IPS-11a (cell line): ENCODE results near the gene GALNTL6.

Source experiments
- H3K4me3 ChIP-seq: one replicate; pipeline ENCODE4 v1.5.1; 2013; ENCODE audit warnings: low read depth, low read length, control low read depth

The GALNTL6 gene

DNA sequence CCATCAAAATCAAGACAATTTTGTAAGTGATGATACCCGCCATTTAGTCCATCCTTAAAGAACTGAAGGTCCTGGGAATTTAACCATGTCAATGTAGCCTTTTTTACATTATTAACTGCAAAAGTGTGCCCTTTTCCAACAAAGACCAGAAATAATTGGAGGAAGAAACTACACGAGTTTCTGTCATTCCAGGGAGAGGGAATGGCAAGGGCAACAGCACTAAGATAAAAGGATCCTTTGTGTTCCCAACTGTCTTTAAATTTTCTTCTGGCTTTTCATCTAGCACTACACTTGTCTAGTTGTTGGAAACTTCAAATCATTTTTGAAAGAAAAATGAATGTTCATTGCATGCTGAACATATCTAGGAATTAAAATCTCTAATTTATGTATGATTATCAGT lies 286.2 kb downstream of the GALNTL6 start:
- H3K4me3 ChIP-seq = no peak overlapping the region

DNA sequence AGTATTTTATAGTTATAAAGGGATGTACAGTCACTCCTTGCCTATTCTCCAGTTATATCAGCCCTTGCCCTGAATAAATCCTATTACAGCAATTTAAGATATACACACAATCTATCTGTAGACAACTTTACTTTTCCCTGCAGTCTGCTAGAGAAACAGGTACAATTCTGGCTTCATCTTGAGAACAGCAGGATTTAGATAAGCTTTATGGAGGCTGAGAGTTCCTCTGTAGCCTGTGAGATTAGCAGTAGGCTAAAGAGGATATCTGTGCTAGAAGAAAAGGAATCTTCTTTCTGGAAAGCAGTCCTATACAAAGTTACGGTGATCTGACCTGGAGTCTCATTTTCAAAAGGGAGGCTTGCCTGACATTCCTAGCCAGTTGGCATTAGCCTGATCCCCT lies 290.3 kb downstream of the GALNTL6 start:
- H3K4me3 ChIP-seq = no peak overlapping the region

DNA sequence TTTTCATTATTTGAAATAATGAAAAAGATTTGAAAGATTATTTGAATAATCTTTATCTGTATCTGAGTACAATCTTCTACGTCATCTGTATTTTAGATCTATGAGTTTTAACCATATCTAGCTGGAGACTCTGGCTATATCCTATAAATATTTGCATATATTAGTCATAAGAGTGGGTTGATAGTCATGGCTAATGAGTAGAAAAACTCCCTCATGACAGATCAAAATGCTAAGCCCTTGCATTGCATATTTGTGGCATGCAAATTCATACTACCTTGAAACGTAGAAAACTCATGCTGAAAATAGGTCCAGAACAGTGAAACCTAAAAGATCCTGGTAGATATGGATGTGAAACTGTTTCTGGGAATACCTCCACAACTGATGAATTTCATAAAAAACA lies 291.3 kb downstream of the GALNTL6 start:
- H3K4me3 ChIP-seq = no peak overlapping the region

DNA sequence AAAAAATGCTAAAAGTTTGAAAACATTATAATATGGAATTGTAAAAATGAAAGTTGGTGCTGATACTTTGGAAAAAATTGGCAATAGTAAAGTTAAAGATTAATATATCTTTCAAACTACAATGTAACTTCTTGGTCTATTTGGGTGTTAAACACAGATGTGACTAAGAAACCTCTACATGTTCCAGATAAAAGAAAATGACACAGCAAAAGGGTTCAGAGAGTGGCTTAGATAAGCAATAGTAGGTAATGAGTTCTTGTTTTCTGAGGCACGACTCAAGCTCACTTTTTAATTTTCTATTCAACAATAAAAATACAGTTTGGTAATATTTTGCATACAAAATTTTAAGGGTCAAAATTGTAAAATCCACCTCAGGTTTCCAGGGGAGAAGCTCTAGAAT lies 292.7 kb downstream of the GALNTL6 start:
- no peak overlapping the region for H3K4me3 ChIP-seq

DNA sequence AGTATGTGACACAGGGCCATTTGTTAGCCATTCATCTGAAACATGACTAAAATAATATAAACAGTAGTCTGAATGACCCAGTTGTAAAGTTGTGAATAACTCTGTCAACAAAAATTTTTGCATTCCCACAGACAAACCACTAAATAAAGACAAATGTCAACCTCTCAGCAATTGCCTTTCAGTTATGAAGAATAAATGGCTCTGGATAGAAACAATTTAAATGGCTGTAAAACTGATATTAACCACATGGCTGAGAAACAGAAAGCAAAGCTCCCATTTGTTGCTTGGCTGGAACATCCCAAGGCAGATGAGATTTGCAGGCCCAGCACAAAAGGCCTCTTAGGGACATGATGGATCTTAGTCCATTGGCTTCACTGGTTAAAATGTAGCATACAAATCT lies 296.3 kb downstream of the GALNTL6 start:
- no peak overlapping the region for H3K4me3 ChIP-seq

DNA sequence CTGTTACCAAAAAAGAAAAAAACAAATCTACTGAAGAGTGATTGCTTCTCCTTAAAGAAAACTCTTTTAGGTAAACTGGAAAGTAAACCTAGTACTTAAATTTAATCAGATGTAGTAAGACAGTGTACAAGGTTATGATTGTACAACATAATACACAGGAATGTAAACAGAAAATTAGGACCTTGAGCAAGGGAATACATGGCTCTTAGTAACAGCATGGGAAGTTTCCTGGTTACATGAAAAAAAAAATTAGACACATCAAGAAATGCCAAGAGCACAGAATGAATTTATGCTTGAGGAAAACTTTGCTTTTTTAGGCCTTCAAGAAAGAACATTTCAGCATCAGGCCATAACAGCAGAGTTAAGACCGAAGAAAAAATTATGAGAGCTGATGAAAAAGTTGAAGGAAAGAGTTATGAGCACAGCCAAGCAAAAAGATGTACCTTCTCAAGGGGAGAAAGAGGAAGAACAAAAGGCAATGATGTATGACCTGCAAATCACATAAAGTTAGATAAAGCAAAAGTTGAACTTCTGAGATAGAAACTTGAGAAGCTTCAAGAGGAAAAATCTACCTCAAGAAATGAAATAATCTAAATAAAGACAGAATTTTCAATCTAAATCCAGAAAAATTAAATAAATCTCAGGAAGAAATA lies 311.6 kb downstream of the GALNTL6 start:
- H3K4me3 ChIP-seq = no peak overlapping the region

DNA sequence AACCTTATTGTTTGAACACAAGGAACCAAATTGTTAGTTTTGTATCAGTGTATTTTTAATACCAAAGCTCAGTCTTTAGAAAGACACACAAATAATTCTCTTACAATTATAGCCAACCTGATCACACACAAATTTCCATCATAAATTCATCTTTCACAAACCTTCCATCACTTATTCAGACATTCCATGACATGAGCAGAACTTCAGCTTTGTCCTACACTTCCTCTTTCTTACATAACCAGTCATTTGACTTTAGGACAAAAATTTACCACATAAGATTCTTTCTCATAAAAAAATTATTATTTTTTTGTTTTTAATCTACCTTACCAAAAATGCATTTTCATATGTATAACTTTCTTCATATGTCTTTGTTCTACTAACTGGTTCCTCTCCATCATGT lies 312.2 kb downstream of the GALNTL6 start:
- no peak overlapping the region for H3K4me3 ChIP-seq

DNA sequence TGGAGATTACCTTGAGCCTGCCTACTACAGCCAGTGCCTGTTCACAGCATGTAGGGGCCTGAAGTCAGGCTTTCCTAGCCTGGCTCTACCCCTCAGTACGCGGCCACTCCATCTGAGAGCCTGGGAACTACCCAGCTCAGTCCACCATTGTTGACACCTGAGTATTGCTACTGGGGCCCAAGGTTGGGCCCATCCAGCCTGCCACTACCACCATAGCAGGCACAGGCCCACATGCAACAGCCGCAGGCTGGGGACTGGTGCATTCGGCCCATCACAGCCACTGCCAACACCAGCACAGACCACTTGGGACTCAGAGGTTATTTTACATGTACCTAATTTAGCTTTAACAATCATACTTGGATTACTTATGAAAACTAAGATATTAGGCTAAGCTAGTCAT lies 314.0 kb downstream of the GALNTL6 start:
- no peak overlapping the region for H3K4me3 ChIP-seq

DNA sequence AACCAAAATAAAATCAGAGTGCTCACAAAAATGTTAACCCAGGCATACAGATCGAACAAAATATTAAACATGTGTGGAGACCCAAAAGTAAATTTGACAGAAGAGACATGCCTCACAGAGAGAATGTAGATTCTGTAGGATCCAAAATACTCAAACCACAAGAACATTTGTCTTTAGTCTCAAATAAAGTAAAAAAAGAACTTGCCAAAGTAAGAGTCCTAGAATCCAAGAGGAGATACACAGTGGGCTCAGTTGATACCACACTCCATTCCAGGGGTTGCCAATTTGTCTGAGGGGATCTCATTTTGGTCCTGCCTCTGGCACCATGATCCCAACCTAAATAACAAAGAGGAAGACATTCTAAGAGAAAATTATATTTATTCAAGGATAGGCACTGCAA lies 316.4 kb downstream of the GALNTL6 start:
- H3K4me3 ChIP-seq = no peak overlapping the region

DNA sequence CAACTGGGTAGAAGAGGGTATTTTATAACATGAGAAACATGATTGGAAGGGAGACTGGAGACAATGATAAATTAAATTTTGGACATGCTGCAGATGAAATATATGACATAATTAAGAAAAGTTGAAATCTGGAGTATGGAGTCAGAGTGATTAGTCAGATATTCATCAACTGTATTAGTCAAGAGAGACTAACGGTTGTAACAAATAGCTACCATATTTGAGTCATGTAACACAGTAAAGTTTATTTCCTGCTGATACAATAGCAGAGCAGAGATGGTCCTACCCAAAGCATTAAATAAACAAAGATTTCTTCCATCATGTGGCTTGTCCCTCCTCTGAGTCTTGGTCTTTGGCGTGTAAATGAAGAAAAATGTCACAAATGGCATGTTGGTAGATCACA lies 321.3 kb downstream of the GALNTL6 start:
- no peak overlapping the region for H3K4me3 ChIP-seq

DNA sequence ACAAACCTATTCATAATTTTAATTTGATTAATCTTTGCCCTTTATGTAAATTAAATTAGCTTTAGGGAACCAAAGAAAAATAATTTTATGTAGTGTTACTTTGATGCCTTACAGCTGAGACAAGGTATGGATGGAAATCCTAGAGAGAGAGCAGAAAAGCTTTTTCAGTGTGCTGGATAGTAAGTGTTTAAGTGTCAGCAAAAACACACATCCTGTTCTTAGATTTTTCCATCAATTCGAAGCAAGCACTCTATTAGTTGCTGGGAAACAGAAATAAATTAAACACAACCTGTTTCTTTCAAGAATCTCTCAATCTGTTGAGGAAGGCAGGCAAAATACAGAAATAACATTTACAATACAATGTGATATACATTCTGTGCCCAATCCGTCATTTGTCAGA lies 327.8 kb downstream of the GALNTL6 start:
- H3K4me3 ChIP-seq = no peak overlapping the region

DNA sequence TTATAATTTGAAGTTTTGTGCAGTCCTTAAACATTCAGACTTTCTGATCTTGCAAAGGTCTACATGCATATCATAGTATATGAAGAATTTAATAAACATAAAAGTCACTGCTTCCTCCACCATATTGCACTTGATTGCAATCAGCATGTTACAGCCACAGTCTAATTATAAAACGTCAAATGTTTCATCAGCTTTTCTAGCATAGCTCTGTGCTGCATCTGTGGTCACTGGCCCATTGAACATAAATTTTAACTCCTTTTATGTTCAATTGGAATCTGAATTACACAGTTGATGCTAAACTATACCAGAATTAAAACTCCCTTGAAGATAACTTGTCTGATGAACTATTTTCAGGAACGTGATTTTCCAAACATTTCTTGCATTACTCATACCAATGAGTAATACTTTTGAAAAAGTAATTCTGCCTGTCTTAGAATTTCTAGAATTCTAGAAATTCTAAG lies 329.1 kb downstream of the GALNTL6 start:
- no peak overlapping the region for H3K4me3 ChIP-seq

DNA sequence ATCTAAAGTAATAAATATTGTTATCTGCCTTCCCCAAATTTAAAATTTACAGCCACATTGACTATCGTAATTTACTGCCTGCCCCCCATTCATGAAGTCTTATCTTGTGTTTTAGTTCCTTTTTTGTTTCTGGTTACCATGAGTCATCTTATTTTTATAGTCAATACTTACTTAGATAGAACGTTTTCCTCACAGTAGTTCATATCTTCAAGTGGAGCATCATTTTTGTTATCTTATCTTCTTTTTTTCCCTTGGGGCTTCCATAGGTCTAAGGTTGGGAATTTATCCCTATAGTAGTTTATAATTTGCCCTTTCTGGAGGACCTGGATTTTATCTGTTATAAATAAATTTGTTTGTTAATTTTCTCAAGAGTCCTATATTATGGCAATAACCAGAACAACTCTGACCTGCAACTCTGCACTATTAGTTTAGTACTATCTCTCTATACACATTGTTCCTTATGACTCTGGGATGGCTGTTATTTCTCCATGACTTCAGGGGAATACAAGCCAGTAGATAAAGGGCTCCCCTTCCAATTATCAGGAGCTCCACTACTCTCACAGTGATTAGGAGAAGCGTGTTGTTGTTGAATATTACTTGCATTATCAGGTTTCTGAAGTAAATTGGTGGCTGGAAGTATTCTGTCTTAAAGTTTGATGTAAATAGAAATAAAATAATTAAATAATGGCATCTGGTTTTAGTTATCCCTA lies 330.6 kb downstream of the GALNTL6 start:
- no peak overlapping the region for H3K4me3 ChIP-seq

DNA sequence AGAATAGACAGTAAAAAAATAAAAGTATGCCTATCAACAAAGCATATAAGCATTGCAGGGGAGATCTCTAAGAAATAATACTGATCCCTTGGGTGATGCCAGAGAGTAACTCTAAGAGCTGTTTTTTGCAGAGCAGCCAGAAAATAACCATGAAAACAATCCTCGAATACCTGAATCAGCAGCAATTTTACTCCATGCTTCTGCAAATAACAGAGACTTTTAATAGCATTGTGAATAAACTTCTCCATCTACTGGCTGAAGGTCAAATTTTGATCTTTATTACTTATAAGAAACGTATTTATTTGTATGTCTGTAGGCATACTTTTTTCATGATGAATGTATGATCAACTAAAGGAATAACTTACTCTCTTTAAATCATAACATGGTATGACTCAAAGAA lies 334.5 kb downstream of the GALNTL6 start:
- no peak overlapping the region for H3K4me3 ChIP-seq

DNA sequence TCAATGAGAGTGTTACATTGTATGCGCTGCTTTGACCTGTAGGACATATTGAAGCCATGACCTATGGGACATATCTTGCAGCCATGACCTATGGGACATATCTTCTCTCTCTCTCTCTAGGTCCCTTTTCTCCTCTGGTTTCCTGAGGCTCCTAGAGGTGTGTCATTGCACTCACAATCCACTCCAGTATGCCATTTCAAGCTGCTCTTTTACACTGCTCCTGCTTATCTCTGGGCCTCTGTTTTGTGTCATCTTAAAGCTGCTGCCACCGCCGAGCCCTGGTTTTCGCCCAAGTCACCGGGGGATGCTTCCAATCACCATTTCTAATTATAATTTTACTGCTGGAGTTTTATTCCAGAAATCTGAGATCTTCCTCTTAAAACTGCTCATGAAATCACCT lies 336.1 kb downstream of the GALNTL6 start:
- H3K4me3 ChIP-seq = no peak overlapping the region

DNA sequence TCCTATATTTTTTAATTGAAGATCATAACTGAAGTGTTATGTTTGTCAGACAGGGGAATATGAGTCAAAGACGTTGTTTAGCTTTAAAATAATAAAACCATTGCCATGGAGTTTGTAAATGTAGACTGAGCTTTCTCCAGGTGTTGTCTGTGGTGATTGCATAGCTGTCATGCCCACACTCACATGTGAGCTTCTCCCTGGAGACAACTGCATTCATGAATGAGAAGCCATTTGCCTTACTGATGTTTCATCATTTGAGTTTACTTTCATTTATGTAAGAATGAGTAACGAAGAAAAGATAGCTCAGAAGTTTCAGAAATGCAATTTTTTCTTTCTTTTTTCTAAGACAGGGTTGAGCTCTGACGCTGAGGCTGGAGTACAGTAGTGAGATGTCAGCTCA lies 339.1 kb downstream of the GALNTL6 start:
- no peak overlapping the region for H3K4me3 ChIP-seq

DNA sequence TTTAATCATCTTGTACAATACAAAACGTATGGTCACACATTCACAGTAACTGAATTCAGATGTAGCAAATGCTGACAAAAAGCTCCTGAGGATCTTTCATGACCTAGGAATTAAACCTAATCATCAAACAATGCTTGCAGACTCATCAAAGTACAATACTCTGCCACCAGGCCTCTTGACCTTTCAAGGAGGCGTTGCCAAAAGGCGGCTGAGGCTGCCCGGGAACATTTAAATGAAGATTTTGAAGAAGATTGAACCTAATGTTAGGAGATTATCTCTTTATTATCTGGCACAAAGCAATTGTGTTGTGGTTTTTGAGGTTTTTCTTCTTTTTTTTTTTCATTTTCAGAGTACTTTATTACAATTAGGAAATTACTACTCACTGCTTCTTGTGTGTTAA lies 340.5 kb downstream of the GALNTL6 start:
- H3K4me3 ChIP-seq = no peak overlapping the region

DNA sequence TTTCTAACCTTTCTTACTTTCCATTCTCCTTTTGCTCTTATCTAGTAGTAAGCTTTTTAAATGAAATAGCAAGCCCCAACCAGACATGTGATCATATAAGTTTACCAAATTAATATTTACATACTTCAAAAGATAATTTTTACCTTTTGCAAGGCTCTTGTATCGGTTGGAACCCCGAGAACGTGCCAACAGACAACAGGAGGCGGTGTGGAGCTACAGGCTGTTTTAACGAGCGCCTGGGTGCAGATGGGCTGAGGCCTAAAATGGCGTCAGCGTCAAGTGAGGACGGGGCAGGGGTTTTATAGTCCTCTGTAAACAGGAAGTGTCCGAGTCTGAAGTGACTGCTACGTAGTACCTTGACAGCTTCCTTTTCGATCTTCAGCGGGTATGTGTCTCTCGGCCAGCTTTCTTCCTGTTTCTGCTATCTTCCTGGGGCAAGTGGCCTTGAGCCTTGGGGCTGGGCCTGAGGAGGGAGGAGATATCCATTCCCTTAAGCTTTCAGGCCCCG lies 342.7 kb downstream of the GALNTL6 start:
- no peak overlapping the region for H3K4me3 ChIP-seq

DNA sequence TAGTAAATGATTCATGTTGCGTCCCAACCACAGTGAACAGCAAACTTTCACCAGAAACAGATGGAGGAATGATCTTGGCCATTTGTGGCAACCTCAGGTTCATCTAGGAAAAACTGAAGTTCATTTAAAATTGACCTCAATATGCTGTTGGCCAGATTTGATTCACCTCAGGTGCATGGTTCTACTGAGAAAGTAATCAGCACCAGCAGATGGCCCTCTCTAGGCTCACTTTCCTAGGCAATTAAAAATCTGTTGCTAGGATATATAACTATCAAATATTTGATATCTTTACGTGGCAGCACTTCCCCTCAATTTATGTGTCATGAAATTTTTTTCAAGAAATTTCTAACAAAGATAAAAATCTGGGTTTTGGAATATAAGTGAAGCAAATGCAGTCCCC lies 344.7 kb downstream of the GALNTL6 start:
- no peak overlapping the region for H3K4me3 ChIP-seq

DNA sequence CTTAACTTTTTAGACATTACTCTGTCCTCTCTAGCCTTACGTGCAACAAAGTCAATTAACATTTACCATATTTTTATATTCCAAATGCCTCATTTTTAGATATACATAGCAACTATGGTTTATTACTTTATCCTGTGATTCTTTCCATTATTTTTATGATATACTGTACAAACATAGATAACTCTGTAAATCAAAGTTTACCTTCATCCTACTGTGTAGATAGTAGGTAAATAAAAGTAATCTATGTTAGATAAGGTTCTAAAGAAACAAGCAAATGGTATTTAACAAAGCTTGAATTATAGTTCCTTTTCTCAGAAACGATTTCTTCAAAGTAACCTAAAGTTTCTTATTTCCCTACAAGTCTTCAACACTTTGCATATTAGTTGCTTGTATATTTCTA lies 350.0 kb downstream of the GALNTL6 start:
- H3K4me3 ChIP-seq = no peak overlapping the region

DNA sequence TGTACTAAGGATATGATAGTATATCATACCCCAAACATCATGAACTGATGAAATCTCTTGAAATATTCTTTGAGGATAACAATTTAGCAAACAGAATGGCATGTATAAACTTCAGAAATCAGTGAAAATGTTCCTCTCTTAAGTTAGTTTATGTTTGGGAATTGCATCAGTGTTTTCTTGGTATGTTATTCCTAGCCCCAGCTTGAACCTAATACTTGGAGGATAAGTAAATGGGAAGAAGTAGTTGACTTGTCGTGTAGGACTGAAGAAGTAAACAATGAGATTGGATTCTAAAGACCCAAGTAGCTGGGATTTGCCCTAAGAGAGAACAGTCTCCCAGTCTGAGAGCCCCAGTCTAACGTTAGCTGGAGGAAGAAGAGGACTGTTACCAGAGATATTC lies 355.7 kb downstream of the GALNTL6 start:
- H3K4me3 ChIP-seq = no peak overlapping the region

DNA sequence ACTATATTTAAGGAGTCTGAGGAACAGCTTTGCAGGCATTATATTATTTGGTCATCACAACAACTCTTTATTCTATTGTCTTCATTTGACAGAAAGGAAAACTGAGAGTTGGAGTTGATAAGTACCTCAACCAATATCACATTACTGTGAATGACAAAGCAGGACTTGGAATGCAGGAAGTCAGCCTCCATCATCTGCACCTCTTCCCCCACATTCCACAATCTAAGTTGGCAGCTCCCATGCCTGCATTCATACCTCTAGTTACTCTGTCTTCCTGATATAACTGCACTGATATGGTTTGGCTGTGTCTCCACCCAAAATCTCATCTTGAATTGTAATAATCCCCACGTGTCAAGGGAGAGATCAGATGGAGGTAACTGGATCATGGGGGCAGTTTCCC lies 356.7 kb downstream of the GALNTL6 start:
- no peak overlapping the region for H3K4me3 ChIP-seq

DNA sequence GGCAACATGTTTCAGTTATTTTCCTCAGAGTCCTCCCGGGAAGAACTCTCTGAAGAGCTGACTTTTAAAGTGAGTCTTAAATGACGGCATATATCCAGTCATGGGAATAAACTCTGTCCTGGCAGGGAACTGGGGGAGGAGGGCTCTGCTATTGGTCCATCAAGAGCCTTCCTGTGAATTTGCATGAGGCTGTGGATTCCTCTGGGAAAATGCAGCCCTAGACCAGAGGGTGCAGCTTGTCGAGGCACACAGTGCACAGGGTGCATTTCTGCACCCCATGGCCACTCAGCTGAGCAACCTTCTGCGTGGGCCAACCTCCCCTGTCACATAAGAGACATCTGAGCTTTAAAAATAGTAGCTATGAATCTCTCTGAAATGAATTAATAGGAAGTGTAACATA lies 360.0 kb downstream of the GALNTL6 start:
- H3K4me3 ChIP-seq = no peak overlapping the region
